Effector memory CD8-positive, alpha-beta T cell (primary cell): ENCODE results near the gene RHCG.
A peak's percentile ranks its signal among the peaks of the same experiment; 100 is the strongest.

ENCODE experiments used
- ATAC-seq: fragments of 150-1000 bp; cut with Tn5 transposase; replicated peaks from 2 replicates; pipeline ENCODE4 v1.10.0; 2021; ENCODE audit warnings: mild to moderate bottlenecking, moderate library complexity
- DNase-seq, 3 experiments: peaks; one replicate each; pipeline ENCODE4 v3.0.0; 2021
- H3K27ac Mint-ChIP-seq, 2 donors: one replicate each; pipeline ENCODE4 v1.8.0; 2022; ENCODE audit warnings: mild to moderate bottlenecking in 2 of 2, mixed read lengths in 2 of 2, moderate library complexity in 2 of 2
- H3K27me3 Mint-ChIP-seq, 2 donors: one replicate each; pipeline ENCODE4 v1.8.0; 2022; ENCODE audit warnings: mixed read lengths in 2 of 2
- H3K36me3 Mint-ChIP-seq: one replicate; pipeline ENCODE4 v1.8.0; 2022; ENCODE audit warnings: mild to moderate bottlenecking, moderate library complexity, mixed read lengths; ENCODE audit not compliant: insufficient read depth
- H3K4me1 Mint-ChIP-seq, 2 donors: one replicate each; pipeline ENCODE4 v1.8.0; 2022; ENCODE audit warnings: low read depth in 2 of 2, mixed read lengths in 2 of 2
- H3K4me3 Mint-ChIP-seq, 2 donors: one replicate each; pipeline ENCODE4 v1.8.0; 2022; ENCODE audit warnings: mild to moderate bottlenecking in 2 of 2, mixed read lengths in 2 of 2, moderate library complexity in 2 of 2
- H3K9me3 Mint-ChIP-seq, 2 donors: one replicate each; pipeline ENCODE4 v1.8.0; 2022; ENCODE audit warnings: mixed read lengths in 2 of 2

Gene RHCG

DNA sequence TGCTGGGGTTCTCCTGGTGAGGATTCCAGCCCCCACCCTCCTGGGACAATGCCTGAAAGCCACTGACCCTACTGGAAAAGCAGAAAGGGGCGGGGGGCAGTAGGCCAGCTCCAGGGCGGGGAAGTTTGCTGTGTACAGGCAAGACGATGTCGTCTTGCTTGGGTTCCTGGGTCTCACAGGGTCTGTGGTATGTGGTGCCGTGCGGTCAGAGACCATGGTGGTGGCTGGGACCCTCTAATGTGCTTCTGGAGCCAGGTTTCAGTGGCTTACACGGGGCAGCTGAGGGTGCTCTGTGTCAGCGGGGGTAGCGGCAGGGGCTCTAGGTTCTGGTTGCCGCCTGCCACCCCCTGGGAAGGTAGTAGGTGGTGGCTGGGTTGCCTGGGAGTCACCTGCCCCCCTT, 54.2 kb downstream of the RHCG start:
- DNase-seq (no peak), ATAC-seq (no peak)
- no peaks in the 10 kb centered on the region for H3K9me3 Mint-ChIP-seq
- peaks cover 3% of the 10 kb centered on the region for H3K36me3 Mint-ChIP-seq
- no peak overlapping the region for H3K4me3 Mint-ChIP-seq
- peaks cover 56 to 91% of the 10 kb centered on the region in 2 donors for H3K27me3 Mint-ChIP-seq
- H3K4me1 Mint-ChIP-seq = peaks cover 0 to 2% of the 10 kb centered on the region in 2 donors
- no peak overlapping the region for H3K27ac Mint-ChIP-seq

DNA sequence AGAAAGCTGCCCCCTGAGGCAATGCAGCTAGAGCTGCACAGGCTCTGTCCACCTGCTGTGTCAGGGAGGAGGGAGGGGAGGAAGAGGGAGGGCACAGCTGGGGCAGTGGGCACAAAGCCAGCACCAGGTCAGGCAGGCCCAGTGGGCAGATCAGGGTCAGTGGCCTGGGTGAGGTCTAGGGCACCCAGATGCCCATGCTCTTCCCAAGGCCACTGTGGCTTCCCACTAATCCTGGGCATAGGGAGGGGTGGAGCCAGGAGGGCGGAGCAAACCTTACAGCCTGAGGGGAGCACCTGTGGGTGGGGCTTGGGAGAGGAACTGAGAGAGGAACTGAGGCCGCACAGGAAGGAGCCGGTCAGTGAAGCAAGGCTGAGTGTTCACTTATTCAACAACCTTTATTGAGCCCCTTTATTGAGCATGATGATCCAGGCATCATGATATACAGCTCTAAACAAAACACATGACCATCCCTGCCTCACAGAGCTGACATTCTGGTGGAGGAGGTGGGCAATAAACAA, 55.0 kb downstream of the RHCG start:
- peaks cover 3% of the 10 kb centered on the region for H3K36me3 Mint-ChIP-seq
- H3K27ac Mint-ChIP-seq = no peak overlapping the region
- peaks cover 57 to 91% of the 10 kb centered on the region in 2 donors for H3K27me3 Mint-ChIP-seq
- no peak overlapping the region for H3K4me3 Mint-ChIP-seq
- H3K9me3 Mint-ChIP-seq = no peaks in the 10 kb centered on the region
- ATAC-seq (no peak), DNase-seq (no peak)
- H3K4me1 Mint-ChIP-seq = peaks cover 0 to 2% of the 10 kb centered on the region in 2 donors

DNA sequence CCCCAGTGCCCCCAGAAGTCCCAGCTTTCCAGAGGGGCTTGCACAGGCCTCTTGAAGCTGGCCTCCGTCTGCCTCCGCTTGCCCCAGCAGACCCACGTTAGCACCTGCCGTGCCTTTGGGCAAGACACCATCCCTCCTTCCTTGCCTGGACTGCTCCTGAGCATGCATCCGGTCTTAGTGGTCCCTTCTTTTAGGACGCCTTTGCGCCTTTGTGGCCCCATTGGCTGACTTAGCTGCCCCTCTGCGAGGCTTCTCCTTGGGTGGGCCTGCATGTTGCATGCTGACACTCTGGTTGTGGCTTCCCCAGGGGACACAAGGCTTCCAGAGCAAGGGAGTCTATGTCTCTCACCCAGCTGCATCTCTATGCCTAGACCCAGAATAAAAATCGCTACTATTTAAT, 56.6 kb downstream of the RHCG start:
- H3K9me3 Mint-ChIP-seq = no peaks in the 10 kb centered on the region
- ATAC-seq = no peak
- no peak overlapping the region for H3K27ac Mint-ChIP-seq
- no peak for DNase-seq
- no peak overlapping the region for H3K4me3 Mint-ChIP-seq
- peaks cover 0 to 2% of the 10 kb centered on the region in 2 donors for H3K4me1 Mint-ChIP-seq
- peaks cover 48 to 91% of the 10 kb centered on the region in 2 donors for H3K27me3 Mint-ChIP-seq
- H3K36me3 Mint-ChIP-seq = peaks cover 3% of the 10 kb centered on the region

DNA sequence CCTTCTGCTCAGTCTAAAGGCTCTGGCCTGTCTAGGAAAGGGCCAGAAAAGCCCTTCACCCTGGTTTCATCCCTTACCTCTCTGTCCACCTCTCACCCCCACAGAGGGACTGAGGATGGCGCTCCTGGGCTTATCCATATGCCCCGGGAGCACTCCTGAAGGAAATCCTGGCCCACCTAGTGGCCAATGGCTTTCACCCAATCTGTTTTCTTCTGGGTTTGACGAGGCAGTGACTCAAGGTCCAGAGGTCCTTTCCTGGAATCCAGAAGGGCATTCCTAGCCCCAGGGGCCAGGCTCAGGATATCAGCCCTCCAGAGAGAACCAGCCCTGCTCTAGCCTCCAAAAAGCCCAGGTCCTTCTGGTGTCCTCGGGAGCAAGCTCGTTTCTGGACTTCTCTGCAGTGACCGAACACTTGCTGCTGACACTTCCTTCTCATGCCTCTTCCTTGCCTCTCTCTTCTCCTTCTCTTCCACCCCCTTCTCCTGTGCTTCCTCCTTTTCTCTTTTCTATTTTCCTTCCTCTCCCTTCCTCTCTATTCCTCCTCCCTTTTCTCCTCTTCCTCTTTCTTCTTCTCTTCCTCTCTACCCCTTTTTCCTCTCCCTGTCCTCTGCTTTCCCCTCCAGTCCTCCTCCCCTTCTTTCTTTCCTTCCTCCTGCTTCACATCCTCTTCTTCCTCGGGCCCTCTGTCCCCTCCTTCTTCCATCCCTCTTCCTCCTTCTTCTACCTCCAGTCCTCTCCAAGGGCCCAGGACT, 59.6 kb downstream of the RHCG start:
- no peak for ATAC-seq
- no peaks in the 10 kb centered on the region for H3K9me3 Mint-ChIP-seq
- H3K4me1 Mint-ChIP-seq = peaks cover 0 to 2% of the 10 kb centered on the region in 2 donors
- no peak overlapping the region for H3K4me3 Mint-ChIP-seq
- peaks cover 51 to 81% of the 10 kb centered on the region in 2 donors for H3K27me3 Mint-ChIP-seq
- no peak for DNase-seq
- no peak overlapping the region for H3K27ac Mint-ChIP-seq
- no peaks in the 10 kb centered on the region for H3K36me3 Mint-ChIP-seq

DNA sequence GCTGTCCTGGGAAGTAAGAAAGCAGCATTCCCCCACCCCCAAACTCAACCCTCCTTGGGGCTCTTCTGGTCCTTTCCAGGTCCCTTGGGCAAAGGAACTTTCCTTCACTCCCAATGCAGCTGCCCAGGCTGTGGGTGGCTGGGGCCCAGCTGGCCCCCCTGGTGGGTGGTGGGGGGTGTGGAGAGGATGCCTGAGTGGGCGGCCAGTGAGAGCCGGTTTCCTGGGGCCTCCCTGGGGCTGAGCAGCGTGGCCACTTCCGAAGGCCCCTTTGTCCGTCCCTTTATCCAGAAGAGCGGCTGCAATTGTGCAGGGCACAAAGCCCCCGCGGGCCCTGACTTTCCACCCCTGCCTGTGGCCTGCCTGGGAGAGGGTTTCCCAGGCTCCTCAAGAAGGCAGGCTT, 61.0 kb downstream of the RHCG start:
- no peak overlapping the region for H3K27ac Mint-ChIP-seq
- H3K9me3 Mint-ChIP-seq = no peaks in the 10 kb centered on the region
- no peak for ATAC-seq

DNA sequence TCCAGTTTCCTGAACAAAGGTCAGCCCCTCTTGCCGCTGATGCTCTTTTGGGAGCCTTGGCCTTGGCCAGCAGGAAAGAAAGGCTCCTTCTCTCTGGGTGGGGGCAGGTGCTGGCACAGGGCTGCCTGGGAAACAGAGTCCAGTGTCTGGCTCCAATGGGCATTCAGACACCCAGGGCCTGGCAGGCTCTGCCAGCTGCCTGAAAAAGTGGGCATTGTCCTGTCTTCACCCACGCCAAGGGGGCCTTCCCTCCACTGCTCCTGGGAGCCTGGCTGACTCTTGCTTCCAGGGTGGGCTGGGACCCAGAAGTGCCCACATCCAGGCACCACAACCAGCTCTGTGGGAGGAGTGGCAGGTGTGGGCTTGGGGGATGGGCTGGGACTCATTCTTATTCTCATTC, 62.7 kb downstream of the RHCG start:
- Mint-ChIP-seq H3K4me1 (peaks cover 6 to 7% of the 10 kb centered on the region in 2 donors), H3K4me3 (no peak overlapping the region), H3K27ac (no peak overlapping the region), H3K9me3 (no peaks in the 10 kb centered on the region), H3K27me3 (peaks cover 40 to 71% of the 10 kb centered on the region in 2 donors), H3K36me3 (no peaks in the 10 kb centered on the region)
- no peak for DNase-seq
- no peak for ATAC-seq

More for the DNA sequence above, 61.0 kb downstream of the RHCG start:
- Mint-ChIP-seq H3K4me3 (no peak overlapping the region), H3K27me3 (peaks cover 50 to 79% of the 10 kb centered on the region in 2 donors), H3K36me3 (no peaks in the 10 kb centered on the region), H3K4me1 (peaks cover 5% of the 10 kb centered on the region in 2 donors)
- no peak for DNase-seq

DNA sequence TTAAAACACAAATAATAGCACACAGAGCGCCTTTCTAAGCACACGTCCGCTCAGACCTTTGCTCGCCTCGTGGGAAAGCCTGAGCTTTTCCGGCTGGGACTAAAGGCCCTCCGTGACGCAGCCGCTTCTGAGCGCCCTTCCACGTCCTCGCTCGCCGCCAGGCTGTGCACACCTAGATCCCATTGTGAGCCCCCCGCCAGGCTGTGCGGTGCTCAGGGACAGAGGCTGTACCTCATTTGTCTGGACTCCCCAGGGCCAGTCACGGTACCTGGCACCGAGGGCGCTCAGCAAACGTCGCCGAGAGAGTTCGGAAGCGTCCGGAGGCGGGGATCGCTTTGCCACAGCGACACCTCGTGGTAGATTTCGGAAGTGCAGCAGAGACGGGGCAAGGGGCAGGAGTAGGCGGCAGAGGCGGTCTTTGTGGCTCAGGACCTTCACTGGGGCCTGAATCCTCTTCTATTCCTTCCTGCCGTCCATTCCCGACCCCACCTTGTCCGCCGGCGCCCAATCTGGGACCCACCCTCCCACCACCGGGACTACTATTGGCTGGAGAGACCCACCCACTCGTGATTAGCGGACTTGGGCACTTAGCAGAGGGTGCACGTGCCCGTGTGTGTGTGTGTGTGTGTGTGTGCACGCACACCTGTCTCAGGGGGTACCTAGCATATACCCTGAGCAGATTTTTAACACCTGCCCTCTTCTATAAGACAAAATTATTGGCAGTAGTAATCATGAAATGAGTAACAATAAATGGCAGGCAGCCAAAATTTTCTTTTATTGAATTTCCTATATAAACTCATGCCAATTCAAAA, 65.6 kb downstream of the RHCG start:
- H3K36me3 Mint-ChIP-seq = no peaks in the 10 kb centered on the region
- H3K27ac Mint-ChIP-seq = no peak overlapping the region

DNA sequence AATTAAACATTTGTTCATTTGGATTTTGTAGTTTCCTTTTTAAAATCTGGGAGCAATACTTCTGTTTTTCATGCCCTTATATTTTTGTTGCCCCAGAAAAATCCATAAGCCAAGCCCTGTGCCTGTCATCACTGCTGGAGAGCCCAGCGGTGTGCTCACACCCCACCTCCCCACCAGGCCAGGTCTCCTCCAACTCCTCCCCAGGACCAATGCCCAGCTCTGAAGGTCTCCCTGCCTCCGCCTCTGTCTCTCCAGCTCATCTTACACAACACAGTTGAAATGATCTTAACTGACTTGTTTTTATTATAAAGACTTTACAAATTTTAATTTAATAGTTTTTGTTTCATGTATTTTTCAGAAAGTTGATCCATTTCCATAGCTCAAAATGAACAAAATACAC, 66.4 kb downstream of the RHCG start:
- H3K27ac Mint-ChIP-seq = no peak overlapping the region
- no peaks in the 10 kb centered on the region for H3K9me3 Mint-ChIP-seq
- peaks cover 20 to 51% of the 10 kb centered on the region in 2 donors for H3K27me3 Mint-ChIP-seq
- peaks cover 6 to 7% of the 10 kb centered on the region in 2 donors for H3K4me1 Mint-ChIP-seq
- no peaks in the 10 kb centered on the region for H3K36me3 Mint-ChIP-seq
- no peak for DNase-seq
- no peak for ATAC-seq
- peak overlapping the region in 1 of 2 donors; percentile 75 for H3K4me3 Mint-ChIP-seq

More for the DNA sequence above, 65.6 kb downstream of the RHCG start:
- no peaks in the 10 kb centered on the region for H3K9me3 Mint-ChIP-seq
- peak; percentile 96 for ATAC-seq
- peaks cover 20 to 55% of the 10 kb centered on the region in 2 donors for H3K27me3 Mint-ChIP-seq
- peaks cover 6 to 7% of the 10 kb centered on the region in 2 donors for H3K4me1 Mint-ChIP-seq
- peak overlapping the region; percentile 75 to 86 for H3K4me3 Mint-ChIP-seq
- DNase-seq = peak; percentile 90 to 92 (median 90)

DNA sequence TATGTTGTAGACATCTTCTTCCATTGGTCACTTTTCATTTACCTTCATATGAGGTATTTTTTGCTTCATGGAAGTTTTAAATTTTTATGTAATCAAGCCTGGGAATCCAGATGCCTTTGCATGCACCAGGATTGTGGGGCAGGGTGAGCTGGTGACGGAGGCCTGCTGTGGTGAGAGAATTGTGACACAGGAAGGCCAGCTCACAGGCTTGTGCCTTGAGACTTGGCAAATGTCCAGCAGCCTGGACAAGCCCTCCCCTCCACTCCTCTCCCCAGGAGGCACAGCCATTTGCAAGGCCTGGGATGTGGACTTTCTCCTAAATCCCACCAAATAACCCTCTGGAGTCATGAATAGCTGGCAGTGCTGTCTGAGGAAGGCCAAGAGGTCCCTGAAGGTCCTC, 67.4 kb downstream of the RHCG start:
- Mint-ChIP-seq H3K9me3 (no peaks in the 10 kb centered on the region), H3K27ac (no peak overlapping the region), H3K27me3 (peaks cover 20 to 48% of the 10 kb centered on the region in 2 donors), H3K4me3 (no peak overlapping the region), H3K36me3 (no peaks in the 10 kb centered on the region), H3K4me1 (peaks cover 6 to 7% of the 10 kb centered on the region in 2 donors)
- no peak for DNase-seq
- ATAC-seq = no peak

DNA sequence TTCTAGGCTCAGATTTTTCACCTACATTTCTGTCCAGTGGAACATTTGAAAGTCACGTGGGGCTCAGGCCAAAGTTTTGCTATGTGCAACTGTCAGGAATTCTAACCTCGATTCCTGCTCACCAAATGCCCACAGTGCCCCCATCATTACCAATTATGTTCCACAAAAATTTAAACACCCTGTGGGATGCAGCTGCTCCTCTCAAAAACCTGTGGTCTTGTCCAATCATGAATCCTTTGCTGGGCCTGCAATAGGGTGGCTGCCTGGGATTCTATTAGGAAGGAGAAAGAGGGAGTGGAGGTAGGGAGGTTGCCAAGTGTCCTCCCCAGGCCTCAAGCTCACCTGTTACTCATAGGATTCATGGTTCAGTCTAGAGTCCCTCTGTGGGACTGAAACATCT, 68.1 kb downstream of the RHCG start:
- no peaks in the 10 kb centered on the region for H3K9me3 Mint-ChIP-seq
- H3K36me3 Mint-ChIP-seq = no peaks in the 10 kb centered on the region
- H3K4me1 Mint-ChIP-seq = peaks cover 7 to 8% of the 10 kb centered on the region in 2 donors
- DNase-seq (no peak), ATAC-seq (no peak)
- H3K27me3 Mint-ChIP-seq = peaks cover 22 to 54% of the 10 kb centered on the region in 2 donors
- no peak overlapping the region for H3K4me3 Mint-ChIP-seq
- H3K27ac Mint-ChIP-seq = no peak overlapping the region

DNA sequence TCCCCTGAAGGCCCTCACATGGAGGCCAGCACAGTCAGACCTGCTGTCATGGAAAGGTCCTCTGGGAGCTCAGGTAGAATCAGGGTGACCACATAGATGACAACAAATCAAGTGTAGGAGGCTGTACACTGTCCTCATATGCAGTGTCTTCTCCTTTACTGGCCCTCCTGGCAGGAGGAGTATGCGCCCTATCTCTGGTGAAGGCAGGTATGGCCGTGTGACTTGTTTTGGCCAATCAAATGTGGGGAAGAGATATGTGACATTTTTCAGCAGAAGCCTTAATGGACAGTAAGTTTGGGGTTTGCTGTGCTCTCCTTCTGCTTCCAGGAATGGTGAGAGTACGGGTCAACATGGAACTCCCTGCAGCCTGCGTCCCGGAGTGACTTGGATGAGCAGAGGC, 69.9 kb downstream of the RHCG start:
- Mint-ChIP-seq H3K9me3 (no peaks in the 10 kb centered on the region), H3K36me3 (no peaks in the 10 kb centered on the region), H3K27me3 (peaks cover 20 to 57% of the 10 kb centered on the region in 2 donors), H3K27ac (no peak overlapping the region), H3K4me1 (peaks cover 7 to 8% of the 10 kb centered on the region in 2 donors), H3K4me3 (no peak overlapping the region)
- no peak for ATAC-seq
- no peak for DNase-seq

DNA sequence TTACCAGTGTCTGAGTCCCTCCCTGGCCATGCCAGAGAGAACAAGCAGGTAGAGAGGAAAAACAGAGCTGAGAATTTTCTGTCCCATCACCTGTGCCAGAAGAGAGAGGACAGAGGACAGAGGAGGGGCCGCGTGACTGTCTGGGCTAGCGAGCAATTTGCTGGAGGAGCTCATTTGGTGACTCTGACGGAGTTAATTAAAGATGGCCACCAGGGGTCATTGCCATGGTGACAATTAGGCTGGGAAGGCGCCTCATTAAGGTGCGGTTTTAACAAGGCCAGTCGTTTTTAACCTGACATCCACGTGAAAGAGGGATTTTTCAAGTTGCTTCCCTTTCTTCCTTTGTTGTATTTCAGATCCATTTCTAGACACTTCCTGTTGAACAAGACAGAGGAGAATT, 72.4 kb downstream of the RHCG start:
- Mint-ChIP-seq H3K36me3 (no peaks in the 10 kb centered on the region), H3K27me3 (peaks cover 38 to 69% of the 10 kb centered on the region in 2 donors), H3K9me3 (no peaks in the 10 kb centered on the region), H3K27ac (no peak overlapping the region), H3K4me3 (no peak overlapping the region), H3K4me1 (peaks cover 0 to 2% of the 10 kb centered on the region in 2 donors)
- ATAC-seq (no peak), DNase-seq (no peak)
